ENCODE results near the gene SLC4A5. TPM values are rescaled to one million over a fixed set of nuclear protein-coding genes. Genes with fewer than 3 reads are reported as not detected.

Gene SLC4A5
- total and polyA plus RNA-seq, 2 of the 8 experiments (the other 6 are each of a cell fraction or from before 2014, with no cell fraction given): 0.42 to 0.52 TPM

- TF ChIP-seq EP300 (IDR thresholded peaks at IDR 0.05; ENCODE audit: borderline replicate concordance in 1 of 2, low read depth in 2 of 2, low read length in 2 of 2) (no peak), CHD7 (IDR thresholded peaks at IDR 0.05; ENCODE audit: insufficient replicate concordance, low read length) (no peak), CEBPB (IDR thresholded peaks at IDR 0.05; ENCODE audit: low read depth, low read length) (no peak)
Measured at GRCh38 chr2:74300506-74300905, 42.7 kb downstream of the SLC4A5 start (continued).

All from H1 (cell line).